HPDE6-E6E7 (cell line): ENCODE data around the gene CYTH3.
"Not testable (repeated sequence)": the region's sequence is repeated elsewhere in the genome, so short reads cannot be mapped to it uniquely, and the experiment has no call there.

Experiments
- DNase-seq: peaks from one replicate; pipeline ENCODE4 v3.0.0; 2011; ENCODE audit warnings: missing footprints; ENCODE audit errors: extremely low spot score

CYTH3 gene

GRCh38 chr7:6153646-6154541, 118.5 kb downstream of the CYTH3 start:
- no peak for DNase-seq

GRCh38 chr7:6151994-6152735, 120.3 kb downstream of the CYTH3 start:
- DNase-seq, result no peak

GRCh38 chr7:6151527-6151926, 120.9 kb downstream of the CYTH3 start:
- not testable (repeated sequence) for DNase-seq

GRCh38 chr7:6149996-6150395, 122.4 kb downstream of the CYTH3 start:
- DNase-seq, result no peak

- no peak for DNase-seq
These were observed 123.6 kb downstream of the CYTH3 start for GRCh38 chr7:6148724-6149360.

- no peak for DNase-seq
These were observed 124.8 kb downstream of the CYTH3 start for GRCh38 chr7:6147627-6148026.

GRCh38 chr7:6146666-6147065, 125.8 kb downstream of the CYTH3 start:
- no peak for DNase-seq

- DNase-seq, result no peak
These were observed 128.4 kb downstream of the CYTH3 start for GRCh38 chr7:6143997-6144396.

GRCh38 chr7:6142871-6143380, 129.5 kb downstream of the CYTH3 start:
- no peak for DNase-seq

GRCh38 chr7:6139189-6139996, 133.0 kb downstream of the CYTH3 start:
- DNase-seq, result no peak

- DNase-seq, result no peak
These were observed 135.9 kb downstream of the CYTH3 start for GRCh38 chr7:6136475-6136874.

GRCh38 chr7:6133249-6133648, 139.2 kb downstream of the CYTH3 start:
- no peak for DNase-seq

GRCh38 chr7:6130007-6130587, 142.3 kb downstream of the CYTH3 start:
- DNase-seq, result no peak

GRCh38 chr7:6128205-6128604, 144.2 kb downstream of the CYTH3 start:
- DNase-seq, result no peak

GRCh38 chr7:6127110-6127490, 145.3 kb downstream of the CYTH3 start:
- DNase-seq, result no peak

- no peak for DNase-seq
These were observed 148.6 kb downstream of the CYTH3 start for GRCh38 chr7:6123843-6124242.

GRCh38 chr7:6121141-6121540, 151.3 kb downstream of the CYTH3 start:
- DNase-seq, result no peak

- DNase-seq, result no peak
These were observed 154.9 kb downstream of the CYTH3 start for GRCh38 chr7:6117533-6117932.

- DNase-seq, result no peak
These were observed 156.2 kb downstream of the CYTH3 start for GRCh38 chr7:6116211-6116610.
